Memory B cell (primary cell): ENCODE measurements around the gene SLC17A9.

Experiments
- ATAC-seq: fragments of 150-1000 bp; cut with Tn5 transposase; 2 replicates; pipeline ENCODE4 v1.10.0; 2021; ENCODE audit warnings: low read depth, mild to moderate bottlenecking, moderate library complexity
- DNase-seq, 2 donors: peaks; one replicate each; pipeline ENCODE4 v3.0.0; 2022; ENCODE audit warnings: low spot score in 2 of 2
- H3K27ac Mint-ChIP-seq: one replicate; pipeline ENCODE4 v1.8.0; 2022; ENCODE audit warnings: mild to moderate bottlenecking, moderate library complexity, mixed read lengths
- H3K27me3 Mint-ChIP-seq: one replicate; pipeline ENCODE4 v1.8.0; 2022; ENCODE audit warnings: mixed read lengths
- H3K36me3 Mint-ChIP-seq: one replicate; pipeline ENCODE4 v1.8.0; 2022; ENCODE audit warnings: mild to moderate bottlenecking, mixed read lengths
- H3K4me1 Mint-ChIP-seq: one replicate; pipeline ENCODE4 v1.8.0; 2022; ENCODE audit warnings: mixed read lengths
- H3K4me3 Mint-ChIP-seq: one replicate; pipeline ENCODE4 v1.8.0; 2022; ENCODE audit warnings: mild to moderate bottlenecking, moderate library complexity, mixed read lengths
- H3K9me3 Mint-ChIP-seq: one replicate; pipeline ENCODE4 v1.8.0; 2022; ENCODE audit warnings: mixed read lengths

Gene SLC17A9

GRCh38 chr20:62970307-62971210 is 18.1 kb downstream of the SLC17A9 start:
- Mint-ChIP-seq H3K27ac (no peak overlapping the region), H3K27me3 (peaks cover 19% of the 10 kb centered on the region), H3K4me1 (peaks cover 15% of the 10 kb centered on the region), H3K4me3 (no peak overlapping the region), H3K9me3 (no peaks in the 10 kb centered on the region), H3K36me3 (peaks cover 2% of the 10 kb centered on the region)
- DNase-seq: no peak
- ATAC-seq: no peak

GRCh38 chr20:62971211-62971949 is 18.9 kb downstream of the SLC17A9 start:
- Mint-ChIP-seq H3K9me3 (no peaks in the 10 kb centered on the region), H3K36me3 (no peaks in the 10 kb centered on the region), H3K27me3 (peaks cover 21% of the 10 kb centered on the region), H3K4me1 (peaks cover 15% of the 10 kb centered on the region), H3K4me3 (peak overlapping the region; percentile 43), H3K27ac (peak overlapping the region; percentile 2)
- ATAC-seq (no peak), DNase-seq (no peak)

GRCh38 chr20:62971950-62972844 is 19.7 kb downstream of the SLC17A9 start:
- Mint-ChIP-seq H3K27ac (peak overlapping the region; percentile 35), H3K27me3 (peaks cover 21% of the 10 kb centered on the region), H3K4me1 (peaks cover 15% of the 10 kb centered on the region), H3K36me3 (no peaks in the 10 kb centered on the region), H3K4me3 (peak overlapping the region; percentile 84), H3K9me3 (no peaks in the 10 kb centered on the region)
- ATAC-seq: peak; percentile 97
- peak; percentile 80 to 95 for DNase-seq

GRCh38 chr20:62972845-62973745 is 20.6 kb downstream of the SLC17A9 start:
- Mint-ChIP-seq H3K27ac (peak overlapping the region; percentile 76), H3K4me3 (peak overlapping the region; percentile 69), H3K9me3 (no peaks in the 10 kb centered on the region), H3K4me1 (peaks cover 20% of the 10 kb centered on the region), H3K27me3 (peaks cover 21% of the 10 kb centered on the region), H3K36me3 (no peaks in the 10 kb centered on the region)
- peak in 1 of 2 donors; percentile 19 for DNase-seq
- ATAC-seq: no peak

- Mint-ChIP-seq H3K27me3 (peaks cover 24% of the 10 kb centered on the region), H3K4me3 (no peak overlapping the region), H3K36me3 (no peaks in the 10 kb centered on the region), H3K27ac (no peak overlapping the region), H3K4me1 (peaks cover 25% of the 10 kb centered on the region), H3K9me3 (no peaks in the 10 kb centered on the region)
- no peak for ATAC-seq
- no peak for DNase-seq
Observed at GRCh38 chr20:62975251-62975760, 22.8 kb downstream of the SLC17A9 start.

GRCh38 chr20:62975812-62976508 is 23.5 kb downstream of the SLC17A9 start:
- Mint-ChIP-seq H3K4me3 (no peak overlapping the region), H3K9me3 (no peaks in the 10 kb centered on the region), H3K27me3 (peaks cover 24% of the 10 kb centered on the region), H3K27ac (no peak overlapping the region), H3K4me1 (peaks cover 25% of the 10 kb centered on the region), H3K36me3 (no peaks in the 10 kb centered on the region)
- DNase-seq (no peak), ATAC-seq (no peak)

- peaks cover 20% of the 10 kb centered on the region for H3K4me1 Mint-ChIP-seq
Observed at GRCh38 chr20:62976886-62977285, 24.4 kb downstream of the SLC17A9 start.

GRCh38 chr20:62977613-62978560 is 25.4 kb downstream of the SLC17A9 start:
- Mint-ChIP-seq H3K4me1 (peaks cover 17% of the 10 kb centered on the region), H3K27ac (peak overlapping the region; percentile 89), H3K27me3 (peaks cover 19% of the 10 kb centered on the region), H3K4me3 (peak overlapping the region; percentile 83), H3K9me3 (no peaks in the 10 kb centered on the region), H3K36me3 (no peaks in the 10 kb centered on the region)
- peak; percentile 91 to 94 for DNase-seq
- ATAC-seq: peak; percentile 80

More at GRCh38 chr20:62976886-62977285, 24.4 kb downstream of the SLC17A9 start:
- H3K9me3 Mint-ChIP-seq: no peaks in the 10 kb centered on the region
- no peak for ATAC-seq
- DNase-seq: no peak
- H3K27ac Mint-ChIP-seq: no peak overlapping the region
- H3K36me3 Mint-ChIP-seq: no peaks in the 10 kb centered on the region
- H3K4me3 Mint-ChIP-seq: no peak overlapping the region
- H3K27me3 Mint-ChIP-seq: peaks cover 24% of the 10 kb centered on the region

- peaks cover 21% of the 10 kb centered on the region for H3K27me3 Mint-ChIP-seq
- peaks cover 16% of the 10 kb centered on the region for H3K4me1 Mint-ChIP-seq
- H3K27ac Mint-ChIP-seq: peak overlapping the region; percentile 89
- no peak for ATAC-seq
- no peaks in the 10 kb centered on the region for H3K9me3 Mint-ChIP-seq
- DNase-seq: peak in 1 of 2 donors; percentile 37
- no peaks in the 10 kb centered on the region for H3K36me3 Mint-ChIP-seq
- H3K4me3 Mint-ChIP-seq: peak overlapping the region; percentile 83
Observed at GRCh38 chr20:62978561-62978943, 26.0 kb downstream of the SLC17A9 start.

- Mint-ChIP-seq H3K27ac (no peak overlapping the region), H3K4me3 (no peak overlapping the region), H3K4me1 (peaks cover 15% of the 10 kb centered on the region), H3K27me3 (peaks cover 27% of the 10 kb centered on the region), H3K9me3 (no peaks in the 10 kb centered on the region), H3K36me3 (no peaks in the 10 kb centered on the region)
- DNase-seq (no peak), ATAC-seq (no peak)
Observed at GRCh38 chr20:62979310-62979709, 26.8 kb downstream of the SLC17A9 start.

GRCh38 chr20:62979876-62980373 is 27.4 kb downstream of the SLC17A9 start:
- Mint-ChIP-seq H3K36me3 (no peaks in the 10 kb centered on the region), H3K27me3 (peaks cover 29% of the 10 kb centered on the region)

More at GRCh38 chr20:62979876-62980373, 27.4 kb downstream of the SLC17A9 start:
- no peak overlapping the region for H3K4me3 Mint-ChIP-seq
- ATAC-seq: no peak
- peak in 1 of 2 donors; percentile 37 for DNase-seq
- H3K4me1 Mint-ChIP-seq: peaks cover 15% of the 10 kb centered on the region
- no peaks in the 10 kb centered on the region for H3K9me3 Mint-ChIP-seq
- no peak overlapping the region for H3K27ac Mint-ChIP-seq
